Measurements from ENCODE around the gene C10orf67.
"Not testable (repeated sequence)": the region's sequence is repeated elsewhere in the genome, so short reads cannot be mapped to it uniquely, and the experiment has no call there.

Gene C10orf67

GRCh38 chr10:23258516-23258915 lies 86.1 kb downstream of the C10orf67 start:
- Histone ChIP-seq H3K4me3 (ENCODE audit: low read depth in 1 of 2, low read length in 1 of 2) (no peak overlapping the region), H3K9me3 (no peaks in the 10 kb centered on the region), H3K36me3 (no peaks in the 10 kb centered on the region), H3K4me1 (ENCODE audit: control insufficient read depth in 1 of 2, insufficient read depth in 1 of 2, low read depth in 1 of 2, low read length in 1 of 2) (no peaks in the 10 kb centered on the region), H3K27ac (no peak overlapping the region), H3K27me3 (no peaks in the 10 kb centered on the region)
- no peak for TF ChIP-seq CTCF (IDR thresholded peaks at IDR 0.05)

GRCh38 chr10:23253780-23254179 lies 90.8 kb downstream of the C10orf67 start:
- Histone ChIP-seq H3K4me1 (ENCODE audit: control insufficient read depth in 1 of 2, insufficient read depth in 1 of 2, low read depth in 1 of 2, low read length in 1 of 2) (no peaks in the 10 kb centered on the region), H3K4me3 (ENCODE audit: low read depth in 1 of 2, low read length in 1 of 2) (no peak overlapping the region), H3K27me3 (no peaks in the 10 kb centered on the region), H3K9me3 (no peaks in the 10 kb centered on the region), H3K36me3 (no peaks in the 10 kb centered on the region), H3K27ac (no peak overlapping the region)
- TF ChIP-seq CTCF (IDR thresholded peaks at IDR 0.05): no peak

GRCh38 chr10:23252859-23253258 lies 91.7 kb downstream of the C10orf67 start:
- H3K4me3 ChIP-seq (ENCODE audit: low read depth in 1 of 2, low read length in 1 of 2); H3K27ac ChIP-seq; H3K36me3 ChIP-seq; H3K27me3 ChIP-seq; H3K4me1 ChIP-seq (ENCODE audit: control insufficient read depth in 1 of 2, insufficient read depth in 1 of 2, low read depth in 1 of 2, low read length in 1 of 2); H3K9me3 ChIP-seq: not testable (repeated sequence)

- H3K27me3 ChIP-seq; H3K27ac ChIP-seq; H3K36me3 ChIP-seq; H3K4me1 ChIP-seq (ENCODE audit: control insufficient read depth in 1 of 2, insufficient read depth in 1 of 2, low read depth in 1 of 2, low read length in 1 of 2); H3K9me3 ChIP-seq; H3K4me3 ChIP-seq (ENCODE audit: low read depth in 1 of 2, low read length in 1 of 2): not testable (repeated sequence)
These were observed 102.8 kb downstream of the C10orf67 start for GRCh38 chr10:23241779-23242178.

DNA sequence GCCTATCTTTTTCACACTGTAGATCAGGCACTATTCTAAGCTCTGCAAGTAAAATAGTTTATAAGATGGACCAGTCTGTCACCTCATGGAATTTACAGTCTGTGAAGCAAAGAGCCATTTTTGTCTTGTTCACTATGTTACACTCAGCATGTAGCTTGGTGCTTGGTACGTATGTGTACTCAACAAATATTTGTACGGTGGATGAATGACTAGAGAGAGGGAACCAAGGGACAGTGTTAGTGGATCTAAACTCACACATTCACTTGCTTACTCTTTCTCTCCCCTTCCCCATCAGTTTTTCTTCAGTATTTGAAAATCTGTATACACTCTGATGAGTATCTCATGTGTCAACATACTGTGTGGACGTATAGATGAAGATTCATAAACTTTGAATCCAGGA lies 106.6 kb downstream of the C10orf67 start:
- H3K4me1 ChIP-seq (ENCODE audit: control insufficient read depth in 1 of 2, insufficient read depth in 1 of 2, low read depth in 1 of 2, low read length in 1 of 2): no peaks in the 10 kb centered on the region
- no peaks in the 10 kb centered on the region for H3K9me3 ChIP-seq
- H3K36me3 ChIP-seq: no peaks in the 10 kb centered on the region
- no peaks in the 10 kb centered on the region for H3K27me3 ChIP-seq
- TF ChIP-seq CTCF (IDR thresholded peaks at IDR 0.05): no peak
- no peak overlapping the region for H3K27ac ChIP-seq
- no peak overlapping the region for H3K4me3 ChIP-seq (ENCODE audit: low read depth in 1 of 2, low read length in 1 of 2)

DNA sequence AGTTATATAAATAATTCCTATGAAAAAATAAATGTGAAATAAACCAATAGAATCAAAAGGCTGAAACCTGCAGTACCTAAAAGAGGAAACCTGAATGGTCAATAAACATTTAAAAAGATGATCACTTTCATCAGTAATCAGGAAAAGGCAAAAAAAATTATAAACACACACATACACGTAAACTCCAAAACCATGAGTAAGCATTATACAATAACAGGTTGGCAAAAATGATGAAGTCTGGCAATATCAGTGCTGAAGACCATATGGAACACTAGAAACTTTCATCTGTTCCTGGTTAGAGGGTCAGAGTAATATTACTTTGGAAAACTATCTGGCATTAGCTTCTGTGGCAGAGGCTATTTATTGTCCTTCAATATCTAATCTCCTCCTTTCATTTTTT lies 114.0 kb downstream of the C10orf67 start:
- Histone ChIP-seq H3K4me3 (ENCODE audit: low read depth in 1 of 2, low read length in 1 of 2) (no peak overlapping the region), H3K27ac (no peak overlapping the region), H3K9me3 (no peaks in the 10 kb centered on the region), H3K27me3 (no peaks in the 10 kb centered on the region), H3K4me1 (ENCODE audit: control insufficient read depth in 1 of 2, insufficient read depth in 1 of 2, low read depth in 1 of 2, low read length in 1 of 2) (no peaks in the 10 kb centered on the region), H3K36me3 (no peaks in the 10 kb centered on the region)
- no peak for TF ChIP-seq CTCF (IDR thresholded peaks at IDR 0.05)

GRCh38 chr10:23217471-23217870 lies 127.1 kb downstream of the C10orf67 start:
- Histone ChIP-seq H3K4me1 (ENCODE audit: control insufficient read depth in 1 of 2, insufficient read depth in 1 of 2, low read depth in 1 of 2, low read length in 1 of 2) (no peaks in the 10 kb centered on the region), H3K36me3 (no peaks in the 10 kb centered on the region), H3K9me3 (no peaks in the 10 kb centered on the region), H3K4me3 (ENCODE audit: low read depth in 1 of 2, low read length in 1 of 2) (no peak overlapping the region), H3K27me3 (peaks cover 38% of the 10 kb centered on the region), H3K27ac (no peak overlapping the region)
- TF ChIP-seq CTCF (IDR thresholded peaks at IDR 0.05): no peak

Measured in neutrophil (primary cell).